Stimulated activated CD8-positive, alpha-beta memory T cell treated with anti-CD3 and anti-CD28 coated beads, Interleukin-15, amount 100 ng/mL, for 24 hours (primary cell): ENCODE results near the gene ZNF506.
"Not testable (repeated sequence)": the region's sequence is repeated elsewhere in the genome, so short reads cannot be mapped to it uniquely, and the experiment has no call there.

Experiments
- DNase-seq: peaks from one replicate; pipeline ENCODE4 v3.0.0-alpha.2; 2020; ENCODE audit warnings: low read depth

ZNF506 gene

GRCh38 chr19:19744641-19745040, 76.9 kb downstream of the ZNF506 start:
- no peak for DNase-seq

GRCh38 chr19:19743921-19744320, 77.6 kb downstream of the ZNF506 start:
- DNase-seq: not testable (repeated sequence)

GRCh38 chr19:19743176-19743575, 78.4 kb downstream of the ZNF506 start:
- no peak for DNase-seq

- DNase-seq: no peak
These were observed 78.8 kb downstream of the ZNF506 start for GRCh38 chr19:19742773-19743172.
